GM23338 (cell line): ENCODE measurements around the gene GOLGA8H.
"Not testable (repeated sequence)": the region's sequence is repeated elsewhere in the genome, so short reads cannot be mapped to it uniquely, and the experiment has no call there.

Experiments used
- CREB1 ChIP-seq: fragments of 250-450 bp; sonication (Bioruptor Pico); IDR thresholded peaks from 2 replicates; pipeline ENCODE4 v1.5.0; 2020; ENCODE audit warnings: low read depth, mild to moderate bottlenecking, moderate library complexity
- EZH2 ChIP-seq: fragments of 200-600 bp; sonication (generic); IDR thresholded peaks from one replicate; pipeline ENCODE4 v1.8.0; 2017; ENCODE audit warnings: antibody characterized with exemption, mild to moderate bottlenecking, low read depth; ENCODE audit not compliant: unreplicated experiment
- EZH2phosphoT487 ChIP-seq: fragments of 200-600 bp; sonication (generic); IDR thresholded peaks from one replicate; pipeline ENCODE4 v1.8.1; 2018; ENCODE audit warnings: antibody characterized with exemption; ENCODE audit not compliant: unreplicated experiment
- POLR2AphosphoS5 ChIP-seq: IDR thresholded peaks from 2 replicates; pipeline ENCODE4 v1.6.1; 2016; ENCODE audit warnings: antibody characterized with exemption, low read depth
- TF ChIP-seq, protein P1 (sequence below), 2 experiments: fragments of 200-600 bp in 1 of 2; sonication (generic) in 1 of 2; conservative IDR thresholded peaks; 2 replicates each; pipeline versions ENCODE4 v1.5.1 to v1.6.1; 2016 to 2017; ENCODE audit warnings: antibody characterized with exemption in 2 of 2, low read depth in 2 of 2, mild to moderate bottlenecking in 2 of 2, moderate library complexity in 1 of 2

- not testable (repeated sequence) for TF ChIP-seq POLR2AphosphoS5, EZH2phosphoT487, EZH2, CREB1
- TF ChIP-seq, protein P1, sequence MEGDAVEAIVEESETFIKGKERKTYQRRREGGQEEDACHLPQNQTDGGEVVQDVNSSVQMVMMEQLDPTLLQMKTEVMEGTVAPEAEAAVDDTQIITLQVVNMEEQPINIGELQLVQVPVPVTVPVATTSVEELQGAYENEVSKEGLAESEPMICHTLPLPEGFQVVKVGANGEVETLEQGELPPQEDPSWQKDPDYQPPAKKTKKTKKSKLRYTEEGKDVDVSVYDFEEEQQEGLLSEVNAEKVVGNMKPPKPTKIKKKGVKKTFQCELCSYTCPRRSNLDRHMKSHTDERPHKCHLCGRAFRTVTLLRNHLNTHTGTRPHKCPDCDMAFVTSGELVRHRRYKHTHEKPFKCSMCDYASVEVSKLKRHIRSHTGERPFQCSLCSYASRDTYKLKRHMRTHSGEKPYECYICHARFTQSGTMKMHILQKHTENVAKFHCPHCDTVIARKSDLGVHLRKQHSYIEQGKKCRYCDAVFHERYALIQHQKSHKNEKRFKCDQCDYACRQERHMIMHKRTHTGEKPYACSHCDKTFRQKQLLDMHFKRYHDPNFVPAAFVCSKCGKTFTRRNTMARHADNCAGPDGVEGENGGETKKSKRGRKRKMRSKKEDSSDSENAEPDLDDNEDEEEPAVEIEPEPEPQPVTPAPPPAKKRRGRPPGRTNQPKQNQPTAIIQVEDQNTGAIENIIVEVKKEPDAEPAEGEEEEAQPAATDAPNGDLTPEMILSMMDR (conservative IDR thresholded peaks at IDR 0.05; ENCODE audit: low read depth in 2 of 2): peak; percentile 30 to 66
Measured at GRCh38 chr15:30566949-30567348, 36.9 kb upstream of the GOLGA8H start.
